Loucy (cell line): ENCODE results near the gene SLC6A6.

Experiments
- H2AFZ ChIP-seq: fragments of 200-600 bp; sonication (generic); 2 replicates; pipeline ENCODE4 v1.6.0; 2016; ENCODE audit warnings: antibody characterized with exemption, mild to moderate bottlenecking, low read length, moderate library complexity
- H3F3A ChIP-seq: fragments of 200-600 bp; 2 replicates; pipeline ENCODE4 v1.6.0; 2016; ENCODE audit warnings: antibody characterized with exemption, low read depth, mild to moderate bottlenecking
- H3K27me3 ChIP-seq: fragments of 200-600 bp; sonication (generic); 2 replicates; pipeline ENCODE4 v1.6.1; 2014; ENCODE audit warnings: low read length, mild to moderate bottlenecking; ENCODE audit not compliant: insufficient read depth, poor library complexity, severe bottlenecking
- H3K36me3 ChIP-seq: fragments of 200-600 bp; sonication (generic); 2 replicates; pipeline ENCODE4 v1.6.1; 2016; ENCODE audit warnings: low read length; ENCODE audit not compliant: insufficient read depth
- H3K4me1 ChIP-seq: fragments of 200-600 bp; sonication (generic); 2 replicates; pipeline ENCODE4 v1.5.1; 2014; ENCODE audit warnings: low read length, mild to moderate bottlenecking; ENCODE audit not compliant: insufficient read depth, poor library complexity, severe bottlenecking
- H3K4me2 ChIP-seq: fragments of 200-600 bp; sonication (generic); 2 replicates; pipeline ENCODE4 v1.6.0; 2014; ENCODE audit warnings: antibody characterized with exemption, low read length, low read depth, mild to moderate bottlenecking; ENCODE audit not compliant: poor library complexity, severe bottlenecking
- H3K4me3 ChIP-seq: fragments of 200-600 bp; sonication (generic); 2 replicates; pipeline ENCODE4 v1.5.1; 2014; ENCODE audit warnings: low read length, mild to moderate bottlenecking, mixed read lengths; ENCODE audit not compliant: poor library complexity, severe bottlenecking
- H3K79me2 ChIP-seq: fragments of 200-600 bp; sonication (generic); 2 replicates; pipeline ENCODE4 v1.6.1; 2014; ENCODE audit warnings: low read length; ENCODE audit not compliant: insufficient read depth
- H3K9ac ChIP-seq: fragments of 200-600 bp; sonication (generic); 2 replicates; pipeline ENCODE4 v1.6.0; 2014; ENCODE audit warnings: mild to moderate bottlenecking, low read depth, low read length, moderate library complexity; ENCODE audit not compliant: poor library complexity, severe bottlenecking
- H3K9me2 ChIP-seq: fragments of 200-600 bp; sonication (generic); replicated peaks from 2 replicates; pipeline ENCODE4 v1.6.1; 2016; ENCODE audit warnings: low read depth, low read length, mixed read lengths
- H3K9me3 ChIP-seq: fragments of 200-600 bp; sonication (generic); 2 replicates; pipeline ENCODE4 v1.6.1; 2014; ENCODE audit warnings: mild to moderate bottlenecking, antibody characterized with exemption, low read length, low read depth; ENCODE audit not compliant: insufficient read depth
- H4K20me1 ChIP-seq: fragments of 200-600 bp; sonication (generic); 2 replicates; pipeline ENCODE4 v1.6.0; 2014; ENCODE audit warnings: antibody characterized with exemption, low read length, mild to moderate bottlenecking; ENCODE audit not compliant: insufficient read depth, poor library complexity, severe bottlenecking
- EZH2phosphoT487 ChIP-seq: fragments of 200-600 bp; IDR thresholded peaks from 2 replicates; pipeline ENCODE4 v1.6.1; 2018; ENCODE audit warnings: antibody characterized with exemption, mild to moderate bottlenecking, moderate library complexity, borderline replicate concordance
- TF ChIP-seq, protein P1 (sequence below): fragments of 200-600 bp; sonication (generic); conservative IDR thresholded peaks from 2 replicates; pipeline ENCODE4 v1.5.1; 2014; ENCODE audit warnings: mild to moderate bottlenecking, antibody characterized with exemption, low read length

Gene SLC6A6

DNA sequence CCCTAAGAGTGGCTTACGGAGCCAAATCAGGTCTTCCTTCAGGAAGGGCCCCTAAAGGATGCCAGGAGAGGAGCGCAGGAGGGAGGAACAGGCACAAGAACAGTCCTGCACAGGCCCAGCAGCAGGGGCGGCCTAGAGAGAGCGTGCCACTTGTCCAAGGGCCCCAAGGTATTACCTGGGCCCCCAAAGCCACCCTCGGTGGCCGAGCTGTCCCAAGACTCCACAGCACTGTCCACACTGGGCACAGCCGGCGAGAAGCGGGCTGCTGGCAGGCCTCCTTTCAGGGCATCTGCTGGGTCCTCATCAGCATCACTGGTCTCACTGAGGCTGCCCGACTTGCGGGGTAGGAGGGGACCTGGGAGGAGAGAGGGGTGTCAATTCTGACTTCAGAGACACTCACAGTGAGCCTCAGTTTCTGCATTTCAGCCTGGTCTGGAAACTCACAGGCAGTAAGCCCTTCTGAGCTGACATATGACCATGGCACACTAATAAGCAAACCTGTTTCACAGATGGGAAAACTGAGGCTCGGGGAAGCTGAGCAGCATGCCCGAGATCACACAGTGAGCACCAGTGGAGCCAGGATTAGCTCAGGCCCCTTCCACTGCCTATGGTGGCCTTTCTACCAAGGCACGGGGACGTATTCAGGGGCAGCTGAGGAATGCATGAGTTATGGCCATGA is 104.4 kb downstream of the SLC6A6 start:
- H3K4me1 ChIP-seq: no peaks in the 10 kb centered on the region
- H3K4me2 ChIP-seq: no peak overlapping the region
- H4K20me1 ChIP-seq: no peaks in the 10 kb centered on the region
- TF ChIP-seq EZH2phosphoT487: no peak
- TF ChIP-seq, protein P1, sequence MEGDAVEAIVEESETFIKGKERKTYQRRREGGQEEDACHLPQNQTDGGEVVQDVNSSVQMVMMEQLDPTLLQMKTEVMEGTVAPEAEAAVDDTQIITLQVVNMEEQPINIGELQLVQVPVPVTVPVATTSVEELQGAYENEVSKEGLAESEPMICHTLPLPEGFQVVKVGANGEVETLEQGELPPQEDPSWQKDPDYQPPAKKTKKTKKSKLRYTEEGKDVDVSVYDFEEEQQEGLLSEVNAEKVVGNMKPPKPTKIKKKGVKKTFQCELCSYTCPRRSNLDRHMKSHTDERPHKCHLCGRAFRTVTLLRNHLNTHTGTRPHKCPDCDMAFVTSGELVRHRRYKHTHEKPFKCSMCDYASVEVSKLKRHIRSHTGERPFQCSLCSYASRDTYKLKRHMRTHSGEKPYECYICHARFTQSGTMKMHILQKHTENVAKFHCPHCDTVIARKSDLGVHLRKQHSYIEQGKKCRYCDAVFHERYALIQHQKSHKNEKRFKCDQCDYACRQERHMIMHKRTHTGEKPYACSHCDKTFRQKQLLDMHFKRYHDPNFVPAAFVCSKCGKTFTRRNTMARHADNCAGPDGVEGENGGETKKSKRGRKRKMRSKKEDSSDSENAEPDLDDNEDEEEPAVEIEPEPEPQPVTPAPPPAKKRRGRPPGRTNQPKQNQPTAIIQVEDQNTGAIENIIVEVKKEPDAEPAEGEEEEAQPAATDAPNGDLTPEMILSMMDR: no peak
- no peaks in the 10 kb centered on the region for H3K9me2 ChIP-seq
- H2AFZ ChIP-seq: no peak overlapping the region
- no peak overlapping the region for H3K4me3 ChIP-seq
- H3F3A ChIP-seq: no peaks in the 10 kb centered on the region
- H3K27me3 ChIP-seq: no peaks in the 10 kb centered on the region
- no peaks in the 10 kb centered on the region for H3K79me2 ChIP-seq
- H3K36me3 ChIP-seq: no peaks in the 10 kb centered on the region
- H3K9ac ChIP-seq: no peak overlapping the region
- no peaks in the 10 kb centered on the region for H3K9me3 ChIP-seq

DNA sequence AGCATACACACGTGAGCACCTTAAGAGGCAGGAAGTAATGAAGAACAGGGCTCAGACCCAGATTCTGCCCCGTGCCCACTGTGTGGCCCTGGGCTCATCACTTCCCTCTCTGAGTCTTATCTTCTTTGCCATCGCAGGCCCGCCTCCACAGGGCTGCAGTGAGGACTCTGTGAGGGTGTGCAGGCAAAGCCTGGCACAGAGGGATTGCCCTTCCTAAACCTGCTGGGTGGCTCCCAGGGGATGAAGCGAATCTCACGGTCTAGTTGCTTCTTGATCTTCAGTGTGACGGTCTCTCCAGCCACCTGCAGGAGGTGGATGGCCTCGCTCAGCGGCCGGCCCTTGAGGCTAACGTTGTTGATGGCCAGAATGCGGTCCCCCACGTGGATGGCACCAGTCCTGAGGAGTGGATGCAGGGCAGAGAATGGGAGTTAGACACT is 104.9 kb downstream of the SLC6A6 start:
- Histone ChIP-seq H3K27me3 (no peaks in the 10 kb centered on the region), H3K36me3 (no peaks in the 10 kb centered on the region)

DNA sequence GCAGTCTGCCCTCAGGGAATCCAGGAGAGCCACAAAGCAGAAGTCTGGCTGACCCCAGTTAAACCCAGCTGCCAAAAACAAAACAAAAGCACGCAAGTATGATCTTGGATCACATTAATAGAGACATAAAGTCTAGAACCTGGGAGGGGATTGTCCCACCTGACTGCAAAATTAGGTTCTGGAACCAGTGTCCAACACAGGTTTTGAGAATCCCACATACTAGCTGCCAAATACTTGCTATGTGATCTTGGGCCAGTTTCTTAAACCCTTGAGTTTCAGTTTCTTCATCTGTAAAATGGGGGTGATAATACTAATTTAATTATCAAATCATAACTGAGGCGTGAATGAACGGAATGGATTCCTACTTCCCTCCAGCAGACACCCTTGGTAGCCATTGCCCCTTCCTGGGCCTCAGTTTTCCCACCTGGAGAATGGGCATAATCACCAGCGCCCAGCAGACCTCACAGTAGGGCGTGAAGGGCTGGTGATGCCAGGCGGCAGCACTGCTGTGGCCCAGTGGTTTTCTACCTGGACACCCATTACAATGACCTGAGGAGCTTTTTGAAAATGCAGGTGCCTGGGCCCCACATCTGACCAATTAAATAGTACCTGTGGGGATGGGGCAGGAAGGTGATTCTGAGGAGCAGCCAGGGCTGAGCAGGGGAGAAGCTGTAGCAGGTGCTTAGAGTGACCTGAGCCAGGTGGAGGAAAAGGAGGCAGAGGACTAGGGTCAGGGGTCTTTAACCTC is 105.5 kb downstream of the SLC6A6 start:
- no peaks in the 10 kb centered on the region for H3K9me2 ChIP-seq
- no peaks in the 10 kb centered on the region for H3F3A ChIP-seq
- H3K4me2 ChIP-seq: no peak overlapping the region
- H3K4me3 ChIP-seq: no peak overlapping the region
- H3K27me3 ChIP-seq: no peaks in the 10 kb centered on the region
- H3K36me3 ChIP-seq: no peaks in the 10 kb centered on the region
- H2AFZ ChIP-seq: no peak overlapping the region
- TF ChIP-seq, protein P1: no peak
- no peak for TF ChIP-seq EZH2phosphoT487
- H3K4me1 ChIP-seq: no peaks in the 10 kb centered on the region
- H4K20me1 ChIP-seq: no peaks in the 10 kb centered on the region
- no peak overlapping the region for H3K9ac ChIP-seq
- H3K9me3 ChIP-seq: no peaks in the 10 kb centered on the region
- no peaks in the 10 kb centered on the region for H3K79me2 ChIP-seq

More for the DNA sequence above, 104.9 kb downstream of the SLC6A6 start:
- Histone ChIP-seq H3K79me2 (no peaks in the 10 kb centered on the region), H3K4me3 (no peak overlapping the region), H4K20me1 (no peaks in the 10 kb centered on the region), H3F3A (no peaks in the 10 kb centered on the region), H3K9ac (no peak overlapping the region), H3K9me2 (no peaks in the 10 kb centered on the region), H3K4me2 (no peak overlapping the region), H2AFZ (no peak overlapping the region), H3K4me1 (no peaks in the 10 kb centered on the region), H3K9me3 (no peaks in the 10 kb centered on the region)
- TF ChIP-seq, protein P1: no peak
- TF ChIP-seq EZH2phosphoT487: no peak
